K562 (cell line): ENCODE results near the gene DCAF7. TPM values are rescaled to one million over a fixed set of nuclear protein-coding genes. Genes with fewer than 3 reads are reported as not detected.

ENCODE experiments used
- ATAC-seq: fragments of 200-7000 bp; cut with Tn5 transposase; 3 replicates; pipeline ENCODE4 v1.9.1; 2020; ENCODE audit warnings: moderate library complexity
- BruUV-seq: library from RNA; stranded (reverse); fragments of 400-500 nt; replicated peaks from 2 replicates; lab custom pipeline; 2021; lab: Mats Ljungman, UMichigan
- CTCF ChIA-PET: fragments of 300-600 bp; formaldehyde crosslinking; extraction: SDS; loops from one replicate; lab custom pipeline; 2021; ENCODE audit warnings: low intra/inter-chr PET ratio; lab: Yijun Ruan, JAX
- POLR2A ChIA-PET: fragments of 300-600, 350-650 bp; sonication (Branson Sonifier 250); formaldehyde crosslinking; extraction: SDS; loops from one replicate; lab custom pipeline; 2021; ENCODE audit warnings: antibody characterized with exemption, inconsistent platforms; lab: Yijun Ruan, JAX
- DNase-seq, 4 experiments: peaks; one replicate each; pipeline versions ENCODE4 v3.0.0 to v3.0.0-alpha.2; 2011 to 2018; ENCODE audit warnings: low spot score in 3 of 4, mixed read lengths in 3 of 4; ENCODE audit errors: extremely low read depth in 1 of 4
- FAIRE-seq: peaks from 2 replicates; lab custom pipeline; 2011; peaks lifted over from hg19 to GRCh38; lab: Jason Lieb, UNC
- H2AFZ ChIP-seq: 2 replicates; pipeline ENCODE4 v1.6.0; 2011; ENCODE audit warnings: low read depth, low read length, control low read depth, inconsistent platforms
- H3K27ac ChIP-seq: fragments of 200-600 bp; 3 replicates; pipeline ENCODE4 v1.8.0; 2011; ENCODE audit warnings: low read depth, mild to moderate bottlenecking, control low read depth, inconsistent platforms, low read length, moderate library complexity, mixed read lengths; ENCODE audit errors: extremely low read depth
- H3K27me3 ChIP-seq, 2 experiments: fragments of 300-600 bp in 1 of 2; 2 replicates in 1 of 2; 3 replicates in 1 of 2; pipeline versions ENCODE4 v1.6.0 to v1.8.0; 2011; ENCODE audit warnings: inconsistent platforms in 2 of 2, low read length in 2 of 2, mild to moderate bottlenecking in 1 of 2, mixed read lengths in 1 of 2, moderate library complexity in 1 of 2; ENCODE audit not compliant: control insufficient read depth in 2 of 2, insufficient read depth in 2 of 2
- H3K36me3 ChIP-seq: fragments of 300-600 bp; 3 replicates; pipeline ENCODE4 v1.8.0; 2011; ENCODE audit warnings: mild to moderate bottlenecking, low read length, inconsistent platforms; ENCODE audit not compliant: control insufficient read depth, insufficient read depth
- H3K4me1 ChIP-seq, 2 experiments: fragments of 200-600 bp in 1 of 2; replicated peaks in 1 of 2; 2 replicates in 1 of 2; 3 replicates in 1 of 2; pipeline versions ENCODE4 v1.5.1 to v1.8.0; 2011; ENCODE audit warnings: inconsistent platforms in 2 of 2, low read length in 2 of 2, mild to moderate bottlenecking in 1 of 2, mixed read lengths in 1 of 2, moderate library complexity in 1 of 2; ENCODE audit not compliant: control insufficient read depth in 2 of 2, insufficient read depth in 2 of 2
- H3K4me2 ChIP-seq: 2 replicates; pipeline ENCODE4 v1.6.1; 2011; ENCODE audit warnings: low read length, control low read depth, inconsistent platforms, mixed read lengths; ENCODE audit not compliant: insufficient read depth
- H3K4me3 ChIP-seq: fragments of 200-600 bp; sonication (generic), shearing (Covaris generic); 2 replicates; pipeline ENCODE4 v1.5.1; 2016; ENCODE audit warnings: control low read depth, inconsistent platforms
- H3K79me2 ChIP-seq: fragments of 200-600 bp; 3 replicates; pipeline ENCODE4 v1.8.0; 2011; ENCODE audit warnings: low read length, inconsistent platforms; ENCODE audit not compliant: control insufficient read depth, insufficient read depth
- H3K9ac ChIP-seq, 2 experiments: 2 replicates each; pipeline versions ENCODE4 v1.6.0 to v1.6.1; 2011; ENCODE audit warnings: low read depth in 2 of 2, low read length in 2 of 2, control low read depth in 1 of 2, inconsistent platforms in 1 of 2, mild to moderate bottlenecking in 1 of 2, mixed read lengths in 1 of 2; ENCODE audit not compliant: insufficient read depth in 1 of 2
- H3K9me1 ChIP-seq: one replicate; pipeline ENCODE4 v1.6.0; 2011; ENCODE audit warnings: inconsistent platforms, mild to moderate bottlenecking, low read length, moderate library complexity; ENCODE audit not compliant: control insufficient read depth, insufficient read depth
- H3K9me3 ChIP-seq: replicated peaks from 2 replicates; pipeline ENCODE4 v1.5.1; 2011; ENCODE audit warnings: low read depth, low read length, inconsistent platforms; ENCODE audit not compliant: control insufficient read depth, insufficient read depth
- H4K20me1 ChIP-seq: replicated peaks from 2 replicates; pipeline ENCODE4 v1.6.1; 2011; ENCODE audit warnings: low read length, inconsistent platforms, mixed read lengths; ENCODE audit not compliant: control insufficient read depth, insufficient read depth
- RBM25 ChIP-seq: fragments of 200-400 bp; formaldehyde crosslinking; IDR thresholded peaks from 2 replicates; pipeline ENCODE4 v1.6.1; 2018; ENCODE audit warnings: low read length, low read depth, moderate library complexity; ENCODE audit not compliant: severe bottlenecking
- ZNF124 ChIP-seq: sonication (generic); formaldehyde crosslinking; IDR thresholded peaks from 2 replicates; pipeline ENCODE4 v1.8.1; 2022; ENCODE audit warnings: missing genetic modification reagents
- WGBS: fragments of 100-300 bp; shearing (Covaris generic); methylation state at CpG from one replicate; pipeline ENCODE4 v1.1.6; 2016; ENCODE audit warnings: low coverage, mixed read lengths; ENCODE audit not compliant: insufficient coverage; ENCODE audit errors: missing lambda C conversion rate; 5-methylcytosine and 5-hydroxymethylcytosine counted together
- in situ Hi-C: fragments of 300-500 bp; cut with MboI; formaldehyde crosslinking; loops from 4 replicates; pipeline ENCODE4 v1.15.0; 2018; ENCODE audit warnings: inconsistent platforms, mixed read lengths
- intact Hi-C: fragments of 100-400 bp; cut with micrococcal nuclease; formaldehyde crosslinking; loops from 2 replicates; pipeline ENCODE4 v1.14.2; 2022
- polyA plus RNA-seq, 8 experiments: library from polyadenylated mRNA; depleted of rRNA in 4 of 8; stranded (reverse) in 5 of 8; unstranded in 3 of 8; fragments of >200 nt; fragmentation: Nextera tagmentation in 2 of 8; fragmentation: Illumina TruSeq in 1 of 8; extraction: Ambion mirVana in 2 of 8; extraction: Trizol in 1 of 8; gene quantifications; 2 replicates each; pipeline versions ENCODE4 v1.2.1 to v1.2.3, GENCODE V29; 2011 to 2014; ENCODE audit warnings: inconsistent platforms in 1 of 8, missing spikeins in 1 of 8
- total RNA-seq, 7 experiments: library from RNA; depleted of rRNA in 6 of 7; stranded (reverse); fragments of >200 nt in 6 of 7; fragmentation: Illumina TruSeq in 2 of 7; extraction: Trizol in 2 of 7; gene quantifications; 2 replicates each; pipeline versions ENCODE4 v1.2.1 to v1.2.3, GENCODE V29; 2011 to 2021; ENCODE audit warnings: low replicate concordance in 1 of 7
- TF ChIP-seq, protein P1 (sequence below): sonication (generic); formaldehyde crosslinking; IDR thresholded peaks from 2 replicates; pipeline ENCODE4 v1.8.0; 2023; ENCODE audit warnings: missing genetic modification reagents, mild to moderate bottlenecking, borderline replicate concordance

Gene DCAF7
- total and polyA plus RNA-seq, 9 of the 15 experiments (the other 6 are each of a cell fraction or from before 2014, with no cell fraction given) = 30.8 to 123 (median 40.2) TPM

DNA sequence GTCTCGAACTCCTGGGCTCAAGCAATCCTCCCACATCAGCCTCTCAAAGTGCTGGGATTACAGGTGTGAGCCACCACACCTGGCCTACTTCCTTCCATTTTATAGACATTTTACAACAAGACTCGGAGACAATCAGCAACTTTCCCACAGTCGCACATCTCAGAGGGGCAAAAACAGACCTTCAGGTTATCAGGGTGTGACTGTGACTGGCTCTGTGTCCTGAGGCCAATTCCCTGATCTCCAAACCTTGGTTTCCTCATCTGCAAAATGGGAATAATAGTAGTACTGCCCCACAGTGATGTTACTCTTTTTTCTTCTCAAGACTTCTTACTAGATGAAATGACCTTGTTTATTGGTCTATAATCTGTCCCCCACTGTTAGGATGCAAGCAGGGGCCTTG lies 37.9 kb upstream of the DCAF7 start:
- POLR2A ChIA-PET = interaction anchor here (1.0 kb wide), 1 partner anchor 77 kb away, joined by 3 read pairs; no protein-coding TSS in a partner anchor
- no peak for FAIRE-seq

More for the DNA sequence above, 37.9 kb upstream of the DCAF7 start:
- Histone ChIP-seq H3K36me3 (no peaks in the 10 kb centered on the region), H3K9me3 (no peaks in the 10 kb centered on the region), H3K27me3 (peaks cover 42 to 71% of the 10 kb centered on the region in 2 experiments), H3K4me1 (no peaks in the 10 kb centered on the region; a peak in 1 of 5 replicates), H3K79me2 (no peaks in the 10 kb centered on the region), H3K27ac (no peak overlapping the region), H3K9ac (no peak overlapping the region), H3K9me1 (no peaks in the 10 kb centered on the region), H4K20me1 (peaks cover 6% of the 10 kb centered on the region), H3K4me3 (no peak overlapping the region), H2AFZ (no peak overlapping the region), H3K4me2 (no peak overlapping the region)
- BruUV-seq = no TSS peak
- intact Hi-C loops (no loop called here), in situ Hi-C loops (no loop called here)
- CTCF ChIA-PET = no interaction called here
- 7% methylated on average over 3 of the region's 3 CpGs for WGBS
- TF ChIP-seq RBM25 = peak; percentile 80
- TF ChIP-seq, protein P1, sequence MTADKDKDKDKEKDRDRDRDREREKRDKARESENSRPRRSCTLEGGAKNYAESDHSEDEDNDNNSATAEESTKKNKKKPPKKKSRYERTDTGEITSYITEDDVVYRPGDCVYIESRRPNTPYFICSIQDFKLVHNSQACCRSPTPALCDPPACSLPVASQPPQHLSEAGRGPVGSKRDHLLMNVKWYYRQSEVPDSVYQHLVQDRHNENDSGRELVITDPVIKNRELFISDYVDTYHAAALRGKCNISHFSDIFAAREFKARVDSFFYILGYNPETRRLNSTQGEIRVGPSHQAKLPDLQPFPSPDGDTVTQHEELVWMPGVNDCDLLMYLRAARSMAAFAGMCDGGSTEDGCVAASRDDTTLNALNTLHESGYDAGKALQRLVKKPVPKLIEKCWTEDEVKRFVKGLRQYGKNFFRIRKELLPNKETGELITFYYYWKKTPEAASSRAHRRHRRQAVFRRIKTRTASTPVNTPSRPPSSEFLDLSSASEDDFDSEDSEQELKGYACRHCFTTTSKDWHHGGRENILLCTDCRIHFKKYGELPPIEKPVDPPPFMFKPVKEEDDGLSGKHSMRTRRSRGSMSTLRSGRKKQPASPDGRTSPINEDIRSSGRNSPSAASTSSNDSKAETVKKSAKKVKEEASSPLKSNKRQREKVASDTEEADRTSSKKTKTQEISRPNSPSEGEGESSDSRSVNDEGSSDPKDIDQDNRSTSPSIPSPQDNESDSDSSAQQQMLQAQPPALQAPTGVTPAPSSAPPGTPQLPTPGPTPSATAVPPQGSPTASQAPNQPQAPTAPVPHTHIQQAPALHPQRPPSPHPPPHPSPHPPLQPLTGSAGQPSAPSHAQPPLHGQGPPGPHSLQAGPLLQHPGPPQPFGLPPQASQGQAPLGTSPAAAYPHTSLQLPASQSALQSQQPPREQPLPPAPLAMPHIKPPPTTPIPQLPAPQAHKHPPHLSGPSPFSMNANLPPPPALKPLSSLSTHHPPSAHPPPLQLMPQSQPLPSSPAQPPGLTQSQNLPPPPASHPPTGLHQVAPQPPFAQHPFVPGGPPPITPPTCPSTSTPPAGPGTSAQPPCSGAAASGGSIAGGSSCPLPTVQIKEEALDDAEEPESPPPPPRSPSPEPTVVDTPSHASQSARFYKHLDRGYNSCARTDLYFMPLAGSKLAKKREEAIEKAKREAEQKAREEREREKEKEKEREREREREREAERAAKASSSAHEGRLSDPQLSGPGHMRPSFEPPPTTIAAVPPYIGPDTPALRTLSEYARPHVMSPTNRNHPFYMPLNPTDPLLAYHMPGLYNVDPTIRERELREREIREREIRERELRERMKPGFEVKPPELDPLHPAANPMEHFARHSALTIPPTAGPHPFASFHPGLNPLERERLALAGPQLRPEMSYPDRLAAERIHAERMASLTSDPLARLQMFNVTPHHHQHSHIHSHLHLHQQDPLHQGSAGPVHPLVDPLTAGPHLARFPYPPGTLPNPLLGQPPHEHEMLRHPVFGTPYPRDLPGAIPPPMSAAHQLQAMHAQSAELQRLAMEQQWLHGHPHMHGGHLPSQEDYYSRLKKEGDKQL (CRISPR knock-in tag) = no peak
- TF ChIP-seq ZNF124 (CRISPR knock-in tag) = no peak
- ATAC-seq (no peak), DNase-seq (no peak)
